Neuronal stem cell (in vitro differentiated cells): ENCODE results near the gene NATD1.
A peak's percentile ranks its signal among the peaks of the same experiment; 100 is the strongest.

Experiments used
- DNase-seq: peaks from one replicate; pipeline ENCODE4 v3.0.0-alpha.2; 2013; ENCODE audit warnings: low spot score
- H2AFZ ChIP-seq: one replicate; pipeline ENCODE4 v1.6.1; 2013; ENCODE audit warnings: mild to moderate bottlenecking, low read length, inconsistent platforms
- H2AK5ac ChIP-seq: 2 replicates; pipeline ENCODE4 v1.6.1; 2013; ENCODE audit warnings: low read depth, mild to moderate bottlenecking, inconsistent platforms, low read length, moderate library complexity, mixed read lengths
- H2BK120ac ChIP-seq: 2 replicates; pipeline ENCODE4 v1.6.1; 2013; ENCODE audit warnings: low read depth, mild to moderate bottlenecking, inconsistent platforms, low read length, moderate library complexity, mixed read lengths
- H2BK12ac ChIP-seq: one replicate; pipeline ENCODE4 v1.6.1; 2013; ENCODE audit warnings: low read length, inconsistent platforms
- H2BK15ac ChIP-seq: 2 replicates; pipeline ENCODE4 v1.6.1; 2013; ENCODE audit warnings: mild to moderate bottlenecking, low read length, inconsistent platforms, mixed read lengths
- H2BK5ac ChIP-seq: one replicate; pipeline ENCODE4 v1.6.1; 2013; ENCODE audit warnings: inconsistent platforms, mild to moderate bottlenecking, low read length, moderate library complexity
- H3K14ac ChIP-seq: one replicate; pipeline ENCODE4 v1.6.1; 2013; ENCODE audit warnings: low read length, inconsistent platforms
- H3K18ac ChIP-seq: 2 replicates; pipeline ENCODE4 v1.6.1; 2013; ENCODE audit warnings: low read length, inconsistent platforms
- H3K23ac ChIP-seq: 2 replicates; pipeline ENCODE4 v1.6.1; 2013; ENCODE audit warnings: low read depth, mild to moderate bottlenecking, mixed read lengths, low read length, inconsistent platforms; ENCODE audit not compliant: poor library complexity
- H3K27ac ChIP-seq: replicated peaks from 3 replicates; pipeline ENCODE4 v1.5.1; 2013; ENCODE audit warnings: low read length, inconsistent platforms
- H3K27me3 ChIP-seq, 3 experiments: 2 replicates each; pipeline ENCODE4 v1.6.1; 2013; ENCODE audit warnings: low read length in 3 of 3, mild to moderate bottlenecking in 2 of 3, inconsistent platforms in 1 of 3, low read depth in 1 of 3, mixed read lengths in 1 of 3, moderate library complexity in 1 of 3; ENCODE audit not compliant: control insufficient read depth in 3 of 3, insufficient read depth in 3 of 3
- H3K36me3 ChIP-seq, 2 donors: replicated peaks in 1 of 2; 2 replicates each; pipeline ENCODE4 v1.6.1; 2013; ENCODE audit warnings: low read length in 2 of 2; ENCODE audit not compliant: control insufficient read depth in 2 of 2, insufficient read depth in 2 of 2
- H3K4ac ChIP-seq: 2 replicates; pipeline ENCODE4 v1.6.1; 2013; ENCODE audit warnings: inconsistent platforms, mild to moderate bottlenecking, low read length, moderate library complexity
- H3K4me1 ChIP-seq, 2 donors: 1 replicate in 1 of 2; 2 replicates in 1 of 2; pipeline ENCODE4 v1.6.1; 2013; ENCODE audit warnings: low read length in 2 of 2, low read depth in 1 of 2; ENCODE audit not compliant: control insufficient read depth in 2 of 2, insufficient read depth in 1 of 2
- H3K4me2 ChIP-seq: one replicate; pipeline ENCODE4 v1.6.1; 2013; ENCODE audit warnings: mild to moderate bottlenecking, low read length, inconsistent platforms; ENCODE audit not compliant: insufficient read depth, poor library complexity, severe bottlenecking
- H3K4me3 ChIP-seq, 2 donors: 2 replicates each; pipeline ENCODE4 v1.5.1; 2013; ENCODE audit warnings: low read length in 2 of 2, mild to moderate bottlenecking in 2 of 2, inconsistent platforms in 1 of 2, moderate library complexity in 1 of 2
- H3K79me1 ChIP-seq: one replicate; pipeline ENCODE4 v1.6.1; 2013; ENCODE audit warnings: low read depth, mild to moderate bottlenecking, inconsistent platforms, low read length, moderate library complexity
- H3K9ac ChIP-seq: one replicate; pipeline ENCODE4 v1.6.1; 2013; ENCODE audit warnings: mild to moderate bottlenecking, low read depth, low read length, inconsistent platforms; ENCODE audit not compliant: poor library complexity
- H3K9me3 ChIP-seq, 2 donors: replicated peaks in 1 of 2; 2 replicates each; pipeline versions ENCODE3 to v1.6.1; 2013; ENCODE audit warnings: low read length in 2 of 2, mild to moderate bottlenecking in 2 of 2, inconsistent platforms in 1 of 2, low read depth in 1 of 2, mixed read lengths in 1 of 2, moderate library complexity in 1 of 2; ENCODE audit not compliant: control insufficient read depth in 2 of 2, insufficient read depth in 1 of 2
- H4K8ac ChIP-seq: one replicate; pipeline ENCODE4 v1.6.1; 2013; ENCODE audit warnings: low read depth, mild to moderate bottlenecking, inconsistent platforms, low read length, moderate library complexity
- H4K91ac ChIP-seq: one replicate; pipeline ENCODE4 v1.6.1; 2013; ENCODE audit warnings: low read length, low read depth, mild to moderate bottlenecking, inconsistent platforms; ENCODE audit not compliant: poor library complexity
- WGBS, 2 donors: extraction: QIAGEN DNeasy Blood & Tissue Kit; methylation state at CpG; one replicate each; pipeline ENCODE4 v1.1.7; 2013; ENCODE audit warnings: missing lambda C conversion rate in 2 of 2, mixed read lengths in 1 of 2; ENCODE audit not compliant: insufficient read length in 2 of 2, insufficient replicate concordance in 1 of 2; ENCODE audit errors: extremely low coverage in 2 of 2; 5-methylcytosine and 5-hydroxymethylcytosine counted together

NATD1 gene

GRCh38 chr17:21246698-21247097 lies 6.5 kb downstream of the NATD1 start:
- Histone ChIP-seq H4K91ac (no peak overlapping the region), H2BK120ac (no peak overlapping the region), H3K4me3 (no peak overlapping the region), H3K23ac (no peak overlapping the region), H2AFZ (no peak overlapping the region), H3K27me3 (peaks cover 0 to 1% (median 0%) of the 10 kb centered on the region in 3 experiments), H3K4ac (no peak overlapping the region), H3K9me3 (no peaks in the 10 kb centered on the region), H2BK15ac (no peak overlapping the region), H3K4me1 (peaks cover 2 to 3% of the 10 kb centered on the region in 2 donors), H3K27ac (no peak overlapping the region), H3K79me1 (peaks cover 3% of the 10 kb centered on the region), H4K8ac (peak overlapping the region; percentile 88), H3K9ac (no peak overlapping the region), H2BK5ac (peak overlapping the region; percentile 19), H2BK12ac (no peak overlapping the region), H2AK5ac (peak overlapping the region; percentile 89), H3K14ac (no peak overlapping the region), H3K36me3 (no peaks in the 10 kb centered on the region), H3K18ac (no peak overlapping the region), H3K4me2 (no peak overlapping the region)
- no CpG with 5 or more reads among the region's 4 CpGs for WGBS, 2 donors
- DNase-seq = no peak

- Histone ChIP-seq H3K23ac (peak overlapping the region; percentile 18), H2BK15ac (no peak overlapping the region), H3K4me3 (no peak overlapping the region), H3K4me2 (no peak overlapping the region), H3K9me3 (no peaks in the 10 kb centered on the region), H3K18ac (peak overlapping the region; percentile 35), H3K79me1 (peaks cover 3% of the 10 kb centered on the region), H3K27ac (no peak overlapping the region), H4K91ac (no peak overlapping the region), H3K4ac (no peak overlapping the region), H3K9ac (peak overlapping the region; percentile 78), H4K8ac (no peak overlapping the region), H3K14ac (no peak overlapping the region), H3K4me1 (peaks cover 4 to 10% of the 10 kb centered on the region in 2 donors), H2AK5ac (peak overlapping the region; percentile 27), H2BK5ac (no peak overlapping the region), H3K36me3 (no peaks in the 10 kb centered on the region), H3K27me3 (no peaks in the 10 kb centered on the region), H2AFZ (no peak overlapping the region), H2BK120ac (no peak overlapping the region), H2BK12ac (no peak overlapping the region)
- DNase-seq = no peak
- no CpG with 5 or more reads among the region's 9 CpGs for WGBS, 2 donors
Observed at GRCh38 chr17:21245639-21246084, 7.5 kb downstream of the NATD1 start.

- H2AFZ ChIP-seq = no peak overlapping the region
- peak overlapping the region; percentile 69 for H2BK12ac ChIP-seq
- no peak overlapping the region for H2BK120ac ChIP-seq
- H3K4me3 ChIP-seq = no peak overlapping the region
- no peak overlapping the region for H3K4me2 ChIP-seq
- WGBS, 2 donors = no CpG with 5 or more reads among the region's 23 CpGs
- H3K14ac ChIP-seq = no peak overlapping the region
- H2BK5ac ChIP-seq = no peak overlapping the region
- peaks cover 3% of the 10 kb centered on the region for H3K79me1 ChIP-seq
- peak overlapping the region; percentile 14 for H3K9ac ChIP-seq
- no peak overlapping the region for H3K23ac ChIP-seq
- H2AK5ac ChIP-seq = peak overlapping the region; percentile 18
- H2BK15ac ChIP-seq = no peak overlapping the region
- DNase-seq = no peak
- no peak overlapping the region for H3K18ac ChIP-seq
- H4K8ac ChIP-seq = no peak overlapping the region
- H3K9me3 ChIP-seq = no peaks in the 10 kb centered on the region
- H3K4ac ChIP-seq = no peak overlapping the region
- no peaks in the 10 kb centered on the region for H3K27me3 ChIP-seq
- H3K36me3 ChIP-seq = no peaks in the 10 kb centered on the region
- H3K4me1 ChIP-seq = peaks cover 14 to 18% of the 10 kb centered on the region in 2 donors
- H4K91ac ChIP-seq = no peak overlapping the region
- no peak overlapping the region for H3K27ac ChIP-seq
Observed at GRCh38 chr17:21243516-21244303, 9.5 kb downstream of the NATD1 start.

- Histone ChIP-seq H3K9me3 (no peaks in the 10 kb centered on the region), H4K91ac (no peak overlapping the region), H2BK120ac (no peak overlapping the region), H4K8ac (no peak overlapping the region), H2AFZ (no peak overlapping the region), H3K4ac (no peak overlapping the region), H2AK5ac (no peak overlapping the region), H3K4me3 (no peak overlapping the region), H3K18ac (peak overlapping the region; percentile 40), H3K23ac (peak overlapping the region; percentile 13), H2BK5ac (no peak overlapping the region), H3K9ac (peak overlapping the region; percentile 3), H3K36me3 (no peaks in the 10 kb centered on the region), H3K4me1 (peaks cover 14 to 18% of the 10 kb centered on the region in 2 donors), H2BK15ac (no peak overlapping the region), H3K79me1 (peaks cover 3% of the 10 kb centered on the region), H2BK12ac (peak overlapping the region; percentile 69), H3K14ac (no peak overlapping the region), H3K27ac (no peak overlapping the region), H3K4me2 (no peak overlapping the region), H3K27me3 (no peaks in the 10 kb centered on the region)
- no CpG with 5 or more reads among the region's 26 CpGs for WGBS, 2 donors
- DNase-seq = no peak
Observed at GRCh38 chr17:21242780-21243515, 10.3 kb downstream of the NATD1 start.
